PC-9 (cell line): ENCODE results near the gene GPC5. TPM values are rescaled to one million over a fixed set of nuclear protein-coding genes. Genes with fewer than 3 reads are reported as not detected.

Source experiments
- BruUV-seq: library from RNA; stranded (reverse); fragments of 400-500 nt; replicated peaks from 2 replicates; lab custom pipeline; 2021; lab: Mats Ljungman, UMichigan
- CTCF ChIA-PET: fragments of 300-600 bp; sonication (Branson Sonifier 250); formaldehyde crosslinking; loops from one replicate; lab custom pipeline; 2022; ENCODE audit warnings: antibody characterized with exemption; lab: Charles Lee
- POLR2A ChIA-PET: fragments of 300-600 bp; sonication (Branson Sonifier 250); formaldehyde crosslinking; loops from one replicate; lab custom pipeline; 2022; ENCODE audit warnings: antibody characterized with exemption; ENCODE audit not compliant: unreplicated experiment; lab: Charles Lee
- DNase-seq, 2 experiments: peaks; one replicate each; pipeline versions ENCODE4 v3.0.0 to v3.0.0-alpha.2; 2015 to 2022; ENCODE audit warnings: mixed read lengths in 1 of 2
- H2AFZ ChIP-seq: fragments of 200-600 bp; sonication (generic); 2 replicates; pipeline ENCODE4 v1.8.1; 2017; ENCODE audit warnings: antibody characterized with exemption
- H3F3A ChIP-seq: fragments of 200-600 bp; sonication (generic); 2 replicates; pipeline ENCODE4 v1.8.1; 2017; ENCODE audit warnings: antibody characterized with exemption, mild to moderate bottlenecking, low read depth; ENCODE audit not compliant: insufficient read depth
- H3K27ac ChIP-seq: fragments of 200-600 bp; sonication (generic); 2 replicates; pipeline ENCODE4 v1.6.1; 2016; ENCODE audit warnings: mixed run types
- H3K27me3 ChIP-seq: fragments of 200-600 bp; sonication (generic); 2 replicates; pipeline ENCODE4 v1.6.1; 2016; ENCODE audit warnings: low read depth, mixed run types; ENCODE audit not compliant: insufficient read depth
- H3K36me3 ChIP-seq: fragments of 200-600 bp; sonication (generic); 2 replicates; pipeline ENCODE4 v1.6.1; 2016; ENCODE audit warnings: low read depth, mixed run types
- H3K4me1 ChIP-seq: fragments of 200-600 bp; sonication (generic); replicated peaks from 2 replicates; pipeline ENCODE4 v1.6.1; 2016; ENCODE audit warnings: mixed run types; ENCODE audit not compliant: insufficient read depth
- H3K4me2 ChIP-seq: fragments of 200-600 bp; sonication (generic); 2 replicates; pipeline ENCODE4 v1.6.1; 2017; ENCODE audit warnings: mixed run types
- H3K4me3 ChIP-seq: fragments of 200-600 bp; sonication (generic); 2 replicates; pipeline ENCODE4 v1.6.1; 2016; ENCODE audit warnings: mixed run types
- H3K79me2 ChIP-seq: fragments of 200-600 bp; sonication (generic); 2 replicates; pipeline ENCODE4 v1.6.1; 2017; ENCODE audit warnings: low read depth, mixed run types
- H3K9me2 ChIP-seq: fragments of 200-600 bp; sonication (generic); 2 replicates; pipeline ENCODE4 v1.8.1; 2017; ENCODE audit warnings: mild to moderate bottlenecking; ENCODE audit not compliant: insufficient read depth
- H3K9me3 ChIP-seq: fragments of 200-600 bp; sonication (generic); 2 replicates; pipeline ENCODE4 v1.8.1; 2016; ENCODE audit warnings: low read depth; ENCODE audit not compliant: insufficient read depth
- H4K20me1 ChIP-seq: fragments of 200-600 bp; sonication (generic); 2 replicates; pipeline ENCODE4 v1.8.1; 2017; ENCODE audit not compliant: insufficient read depth
- EZH2 ChIP-seq: fragments of 200-600 bp; sonication (generic); IDR thresholded peaks from 2 replicates; pipeline ENCODE4 v1.8.0; 2017; ENCODE audit warnings: antibody characterized with exemption, low read depth
- intact Hi-C: fragments of 100-400 bp; cut with micrococcal nuclease; formaldehyde crosslinking; loops from one replicate; pipeline ENCODE4 v1.10.0; 2022; ENCODE audit not compliant: unreplicated experiment
- total RNA-seq: library from RNA; stranded (reverse); gene quantifications from 2 replicates; pipeline ENCODE4 v1.2.3, GENCODE V29; 2021
- TF ChIP-seq, protein P1 (sequence below): fragments of 200-600 bp; sonication (generic); conservative IDR thresholded peaks from 2 replicates; pipeline ENCODE4 v1.6.1; 2017; ENCODE audit warnings: mixed run types, antibody characterized with exemption, mild to moderate bottlenecking, moderate library complexity

GPC5 gene
- total RNA-seq, 1 experiment from 2014 or later, result not detected

DNA sequence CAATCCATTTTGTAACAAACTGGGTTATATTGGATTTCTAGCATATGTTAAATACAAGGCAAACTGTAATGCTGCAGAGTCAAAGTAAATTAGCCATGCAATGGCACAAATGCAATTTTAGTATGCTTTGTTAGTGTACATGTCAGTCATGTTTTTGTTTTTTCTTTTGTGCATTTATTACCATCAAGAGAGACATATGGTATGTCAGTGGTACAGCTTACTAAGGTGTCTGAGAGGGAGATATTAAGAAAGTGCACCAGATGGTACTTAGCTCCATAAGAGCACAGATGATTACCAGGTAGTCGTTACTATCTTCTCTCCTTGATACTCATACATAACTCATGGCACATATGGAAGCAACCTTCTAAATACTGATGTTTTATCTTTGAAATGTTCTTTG is 550.3 kb downstream of the GPC5 start:
- DNase-seq, result no peak
- no peak overlapping the region for H3K27ac ChIP-seq
- TF ChIP-seq, protein P1, sequence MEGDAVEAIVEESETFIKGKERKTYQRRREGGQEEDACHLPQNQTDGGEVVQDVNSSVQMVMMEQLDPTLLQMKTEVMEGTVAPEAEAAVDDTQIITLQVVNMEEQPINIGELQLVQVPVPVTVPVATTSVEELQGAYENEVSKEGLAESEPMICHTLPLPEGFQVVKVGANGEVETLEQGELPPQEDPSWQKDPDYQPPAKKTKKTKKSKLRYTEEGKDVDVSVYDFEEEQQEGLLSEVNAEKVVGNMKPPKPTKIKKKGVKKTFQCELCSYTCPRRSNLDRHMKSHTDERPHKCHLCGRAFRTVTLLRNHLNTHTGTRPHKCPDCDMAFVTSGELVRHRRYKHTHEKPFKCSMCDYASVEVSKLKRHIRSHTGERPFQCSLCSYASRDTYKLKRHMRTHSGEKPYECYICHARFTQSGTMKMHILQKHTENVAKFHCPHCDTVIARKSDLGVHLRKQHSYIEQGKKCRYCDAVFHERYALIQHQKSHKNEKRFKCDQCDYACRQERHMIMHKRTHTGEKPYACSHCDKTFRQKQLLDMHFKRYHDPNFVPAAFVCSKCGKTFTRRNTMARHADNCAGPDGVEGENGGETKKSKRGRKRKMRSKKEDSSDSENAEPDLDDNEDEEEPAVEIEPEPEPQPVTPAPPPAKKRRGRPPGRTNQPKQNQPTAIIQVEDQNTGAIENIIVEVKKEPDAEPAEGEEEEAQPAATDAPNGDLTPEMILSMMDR, result no peak
- no peak for TF ChIP-seq EZH2
- POLR2A ChIA-PET, result no interaction called here
- no peaks in the 10 kb centered on the region for H3K79me2 ChIP-seq
- no peak overlapping the region for H2AFZ ChIP-seq
- no peaks in the 10 kb centered on the region for H4K20me1 ChIP-seq
- intact Hi-C loops, result no loop called here
- no peaks in the 10 kb centered on the region for H3F3A ChIP-seq
- no peaks in the 10 kb centered on the region for H3K36me3 ChIP-seq
- no TSS peak for BruUV-seq
- CTCF ChIA-PET, result no interaction called here
- no peaks in the 10 kb centered on the region for H3K9me2 ChIP-seq
- no peaks in the 10 kb centered on the region for H3K9me3 ChIP-seq
- no peak overlapping the region for H3K4me3 ChIP-seq
- no peak overlapping the region for H3K4me2 ChIP-seq
- no peaks in the 10 kb centered on the region for H3K4me1 ChIP-seq
- H3K27me3 ChIP-seq, result no peaks in the 10 kb centered on the region

DNA sequence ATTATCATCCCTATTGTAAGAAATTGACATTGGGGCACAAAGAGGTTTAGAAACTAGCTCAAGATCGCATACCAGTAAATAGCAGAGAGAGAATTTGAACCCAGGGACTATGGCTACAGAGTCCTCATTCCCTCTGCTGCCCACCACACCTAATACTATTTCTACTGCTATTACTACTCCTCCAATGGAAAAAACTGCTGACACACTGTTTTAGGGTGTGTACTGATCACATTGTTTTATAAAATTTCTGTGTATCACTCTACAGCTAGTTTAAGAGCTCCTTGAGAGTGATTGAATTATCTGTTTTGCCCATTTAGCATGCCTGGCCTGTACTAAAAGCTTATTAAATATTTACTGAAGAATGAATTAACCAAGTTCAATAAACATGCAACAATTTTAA is 552.4 kb downstream of the GPC5 start:
- H3K9me3 ChIP-seq, result no peaks in the 10 kb centered on the region
- no TSS peak for BruUV-seq
- H3K27ac ChIP-seq, result no peak overlapping the region
- no peaks in the 10 kb centered on the region for H3K36me3 ChIP-seq
- no peak for TF ChIP-seq EZH2
- TF ChIP-seq, protein P1, result no peak
- H3K79me2 ChIP-seq, result no peaks in the 10 kb centered on the region
- H2AFZ ChIP-seq, result no peak overlapping the region
- H3K9me2 ChIP-seq, result no peaks in the 10 kb centered on the region
- H3K4me1 ChIP-seq, result no peaks in the 10 kb centered on the region
- intact Hi-C loops, result no loop called here
- ChIA-PET POLR2A (no interaction called here), CTCF (no interaction called here)
- H4K20me1 ChIP-seq, result no peaks in the 10 kb centered on the region
- no peak overlapping the region for H3K4me2 ChIP-seq
- no peak for DNase-seq
- H3F3A ChIP-seq, result no peaks in the 10 kb centered on the region
- H3K27me3 ChIP-seq, result no peaks in the 10 kb centered on the region
- no peak overlapping the region for H3K4me3 ChIP-seq

DNA sequence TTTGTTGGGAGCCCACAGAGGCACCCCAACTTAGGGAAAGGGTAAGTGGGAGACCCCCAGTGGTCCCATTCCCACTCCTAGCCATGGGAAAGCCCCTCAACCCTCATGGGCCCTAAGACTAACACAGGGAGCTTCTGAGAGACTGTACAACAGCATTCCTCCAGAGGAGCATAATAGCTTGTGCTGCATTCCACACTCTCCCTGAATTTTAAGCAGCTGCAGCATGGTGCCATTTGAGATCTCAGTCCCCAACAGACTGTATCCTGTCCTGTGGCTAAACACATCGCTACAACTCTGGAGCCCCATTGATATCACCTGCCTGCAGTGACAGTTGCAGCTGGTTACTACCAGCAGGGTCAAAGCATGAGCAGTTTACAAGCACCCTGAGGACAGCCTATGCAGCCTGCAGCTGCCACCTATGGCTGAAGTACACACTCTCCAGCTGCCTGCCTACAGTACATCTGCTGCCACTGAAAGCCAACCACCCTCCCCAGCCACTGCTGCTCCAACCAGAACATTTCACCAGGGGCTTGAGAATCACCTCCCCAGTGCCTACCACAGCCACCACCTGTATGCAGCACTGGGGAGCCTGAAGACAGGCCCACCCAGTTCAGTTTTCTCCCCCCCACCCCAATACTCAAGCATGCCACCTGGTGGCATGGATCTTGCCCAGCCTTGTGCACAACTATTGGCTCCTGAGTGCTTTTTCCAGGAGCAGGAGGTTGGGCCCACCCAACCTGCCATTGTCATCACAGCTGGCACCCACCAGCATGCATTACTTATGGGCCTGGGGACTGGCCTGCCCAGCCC is 557.3 kb downstream of the GPC5 start:
- ChIA-PET CTCF (no interaction called here), POLR2A (no interaction called here)
- H3K4me1 ChIP-seq, result no peaks in the 10 kb centered on the region
- H3K36me3 ChIP-seq, result no peaks in the 10 kb centered on the region
- no peaks in the 10 kb centered on the region for H3K27me3 ChIP-seq
- BruUV-seq, result no TSS peak
- H3F3A ChIP-seq, result no peaks in the 10 kb centered on the region
- no peaks in the 10 kb centered on the region for H3K9me2 ChIP-seq
- DNase-seq, result no peak
- no peak overlapping the region for H3K4me3 ChIP-seq
- H3K27ac ChIP-seq, result no peak overlapping the region
- intact Hi-C loops, result no loop called here
- no peaks in the 10 kb centered on the region for H4K20me1 ChIP-seq
- H3K79me2 ChIP-seq, result no peaks in the 10 kb centered on the region
- TF ChIP-seq, protein P1, result no peak
- TF ChIP-seq EZH2, result no peak
- H2AFZ ChIP-seq, result no peak overlapping the region
- H3K9me3 ChIP-seq, result no peaks in the 10 kb centered on the region
- H3K4me2 ChIP-seq, result no peak overlapping the region
